ENCODE results near the gene ZNF324B.
"Not testable (repeated sequence)": the region's sequence is repeated elsewhere in the genome, so short reads cannot be mapped to it uniquely, and the experiment has no call there.

The ZNF324B gene

GRCh38 chr19:58468216-58468839 lies 16.9 kb downstream of the ZNF324B start:
- no peaks in the 10 kb centered on the region for H3K9me2 ChIP-seq (replicated peaks; ENCODE audit: insufficient read depth, low read length)
- H3K4me3 ChIP-seq (ENCODE audit: low read length), result no peak overlapping the region
- H3K27me3 ChIP-seq (replicated peaks; ENCODE audit: insufficient read depth, low read length), result no peaks in the 10 kb centered on the region; the same call in 1 of the 2 replicates
- H3K4me2 ChIP-seq (ENCODE audit: low read depth, low read length), result peak overlapping the region; percentile 16; the same call in 1 of the 2 replicates
- no peak overlapping the region for H3K9ac ChIP-seq (ENCODE audit: low read length)
- H3K27ac ChIP-seq (ENCODE audit: low read length), result no peak overlapping the region
- peaks cover 26% of the 10 kb centered on the region for H3K79me2 ChIP-seq (ENCODE audit: low read length)
- no peak overlapping the region for H2AFZ ChIP-seq (ENCODE audit: low read length)
- DNase-seq, result no peak
- H3F3A ChIP-seq (ENCODE audit: insufficient read depth, low read length), result no peaks in the 10 kb centered on the region
- TF ChIP-seq EZH2phosphoT487 (IDR thresholded peaks at IDR 0.05; ENCODE audit: low read length), result no peak
- no peak for TF ChIP-seq EZH2 (optimal IDR thresholded peaks at IDR 0.05; ENCODE audit: low read depth, low read length)
- no peak for TF ChIP-seq CTCF (IDR thresholded peaks at IDR 0.05; ENCODE audit: low read length)
- H3K36me3 ChIP-seq (replicated peaks; ENCODE audit: insufficient read depth, low read length), result 0 out of 2 replicates have a peak, but pooled peaks cover 4% of the 10 kb centered on the region
- H3K4me1 ChIP-seq (ENCODE audit: low read length), result no peaks in the 10 kb centered on the region
- H4K20me1 ChIP-seq (ENCODE audit: insufficient read depth, low read length), result no peaks in the 10 kb centered on the region
- no peaks in the 10 kb centered on the region for H3K9me3 ChIP-seq (replicated peaks; ENCODE audit: insufficient read depth, low read length)

- no peak for TF ChIP-seq EZH2phosphoT487 (IDR thresholded peaks at IDR 0.05; ENCODE audit: low read length)
- TF ChIP-seq EZH2 (optimal IDR thresholded peaks at IDR 0.05; ENCODE audit: low read depth, low read length), result no peak
- TF ChIP-seq CTCF (IDR thresholded peaks at IDR 0.05; ENCODE audit: low read length), result no peak
- Histone ChIP-seq H3K4me2 (ENCODE audit: low read depth, low read length) (no peak overlapping the region), H3K9ac (ENCODE audit: low read length) (no peak overlapping the region)
Measured at GRCh38 chr19:58469241-58470013, 18.0 kb downstream of the ZNF324B start.

GRCh38 chr19:58470837-58471543 lies 19.6 kb downstream of the ZNF324B start:
- not testable (repeated sequence) for H2AFZ ChIP-seq (ENCODE audit: low read length); H3K4me1 ChIP-seq (ENCODE audit: low read length); H3K36me3 ChIP-seq (replicated peaks; ENCODE audit: insufficient read depth, low read length); H3K27me3 ChIP-seq (replicated peaks; ENCODE audit: insufficient read depth, low read length); H3K9ac ChIP-seq (ENCODE audit: low read length); H3F3A ChIP-seq (ENCODE audit: insufficient read depth, low read length); H3K9me3 ChIP-seq (replicated peaks; ENCODE audit: insufficient read depth, low read length); DNase-seq; H3K4me2 ChIP-seq (ENCODE audit: low read depth, low read length); H3K27ac ChIP-seq (ENCODE audit: low read length); H3K4me3 ChIP-seq (ENCODE audit: low read length); H3K9me2 ChIP-seq (replicated peaks; ENCODE audit: insufficient read depth, low read length); H4K20me1 ChIP-seq (ENCODE audit: insufficient read depth, low read length)
- peaks cover 26% of the 10 kb centered on the region for H3K79me2 ChIP-seq (ENCODE audit: low read length)

More at GRCh38 chr19:58469241-58470013, 18.0 kb downstream of the ZNF324B start:
- Histone ChIP-seq H3K27ac (ENCODE audit: low read length) (no peak overlapping the region), H3K4me1 (ENCODE audit: low read length) (no peaks in the 10 kb centered on the region), H4K20me1 (ENCODE audit: insufficient read depth, low read length) (no peaks in the 10 kb centered on the region), H3K79me2 (ENCODE audit: low read length) (peaks cover 26% of the 10 kb centered on the region), H3K36me3 (replicated peaks; ENCODE audit: insufficient read depth, low read length) (0 out of 2 replicates have a peak, but pooled peaks cover 4% of the 10 kb centered on the region), H3K9me3 (replicated peaks; ENCODE audit: insufficient read depth, low read length) (no peaks in the 10 kb centered on the region), H3K4me3 (ENCODE audit: low read length) (no peak overlapping the region), H2AFZ (ENCODE audit: low read length) (no peak overlapping the region), H3K9me2 (replicated peaks; ENCODE audit: insufficient read depth, low read length) (no peaks in the 10 kb centered on the region), H3K27me3 (replicated peaks; ENCODE audit: insufficient read depth, low read length) (no peaks in the 10 kb centered on the region; the same call in 1 of the 2 replicates), H3F3A (ENCODE audit: insufficient read depth, low read length) (no peaks in the 10 kb centered on the region)
- DNase-seq, result no peak

Measured in MM.1S (cell line).